ENCODE measurements around the gene NEBL. TPM values are rescaled to one million over a fixed set of nuclear protein-coding genes. Genes with fewer than 3 reads are reported as not detected.

Gene NEBL
- total RNA-seq, 1 experiment from 2014 or later: 13.0 TPM

- DNase-seq (ENCODE audit: extremely low read depth, low read depth): no peak
Measured at GRCh38 chr10:20797290-20797689, 99.8 kb downstream of the NEBL start.

GRCh38 chr10:20795391-20795790, 101.7 kb downstream of the NEBL start:
- no peak for DNase-seq (ENCODE audit: extremely low read depth, low read depth)

- no peak for DNase-seq (ENCODE audit: extremely low read depth, low read depth)
Measured at GRCh38 chr10:20785174-20785573, 111.9 kb downstream of the NEBL start.

GRCh38 chr10:20778008-20778757, 118.9 kb downstream of the NEBL start:
- no peak for DNase-seq (ENCODE audit: extremely low read depth, low read depth)

GRCh38 chr10:20776384-20777118, 120.6 kb downstream of the NEBL start:
- DNase-seq (ENCODE audit: extremely low read depth, low read depth): no peak

- no peak for DNase-seq (ENCODE audit: extremely low read depth, low read depth)
Measured at GRCh38 chr10:20771051-20771450, 126.1 kb downstream of the NEBL start.

GRCh38 chr10:20769481-20769880, 127.6 kb downstream of the NEBL start:
- no peak for DNase-seq (ENCODE audit: extremely low read depth, low read depth)

- no peak for DNase-seq (ENCODE audit: extremely low read depth, low read depth)
Measured at GRCh38 chr10:20768843-20769242, 128.3 kb downstream of the NEBL start.

GRCh38 chr10:20767028-20767427, 130.1 kb downstream of the NEBL start:
- no peak for DNase-seq (ENCODE audit: extremely low read depth, low read depth)

GRCh38 chr10:20765066-20765465, 132.0 kb downstream of the NEBL start:
- DNase-seq (ENCODE audit: extremely low read depth, low read depth): no peak

- no peak for DNase-seq (ENCODE audit: extremely low read depth, low read depth)
Measured at GRCh38 chr10:20760460-20760859, 136.7 kb downstream of the NEBL start.

GRCh38 chr10:20748551-20748950, 148.6 kb downstream of the NEBL start:
- no peak for DNase-seq (ENCODE audit: extremely low read depth, low read depth)

- DNase-seq (ENCODE audit: extremely low read depth, low read depth): no peak
Measured at GRCh38 chr10:20747782-20748181, 149.3 kb downstream of the NEBL start.

- no peak for DNase-seq (ENCODE audit: extremely low read depth, low read depth)
Measured at GRCh38 chr10:20746856-20747255, 150.3 kb downstream of the NEBL start.

GRCh38 chr10:20745556-20746375, 151.3 kb downstream of the NEBL start:
- DNase-seq (ENCODE audit: extremely low read depth, low read depth): no peak

- DNase-seq (ENCODE audit: extremely low read depth, low read depth): no peak
Measured at GRCh38 chr10:20744821-20745220, 152.3 kb downstream of the NEBL start.

- no peak for DNase-seq (ENCODE audit: extremely low read depth, low read depth)
Measured at GRCh38 chr10:20743942-20744341, 153.2 kb downstream of the NEBL start.

GRCh38 chr10:20742737-20743541, 154.2 kb downstream of the NEBL start:
- DNase-seq (ENCODE audit: extremely low read depth, low read depth): no peak

GRCh38 chr10:20740120-20740519, 157.0 kb downstream of the NEBL start:
- DNase-seq (ENCODE audit: extremely low read depth, low read depth): no peak

GRCh38 chr10:20737107-20737506, 160.0 kb downstream of the NEBL start:
- no peak for DNase-seq (ENCODE audit: extremely low read depth, low read depth)
